Upper lobe of left lung (tissue), 6 donors: ENCODE data around the gene PSME3IP1. TPM values are rescaled to one million over a fixed set of nuclear protein-coding genes. Genes with fewer than 3 reads are reported as not detected.

ENCODE experiments used
- ATAC-seq, 2 donors: fragments of 200-7000 bp; cut with Tn5 transposase; one replicate each; pipeline ENCODE4 v1.9.1; 2022; ENCODE audit warnings: mild to moderate bottlenecking in 2 of 2, moderate library complexity in 2 of 2; ENCODE audit not compliant: low FRiP score in 2 of 2
- DNase-seq, 2 donors: peaks; one replicate each; pipeline ENCODE4 v3.0.0-alpha.2; 2019 to 2020
- H3K27ac ChIP-seq, 4 donors: fragments of 200-600 bp; sonication (generic); one replicate each; pipeline ENCODE4 v1.5.1; 2016 to 2019
- H3K27me3 ChIP-seq, 4 donors: fragments of 200-600 bp; sonication (generic); one replicate each; pipeline ENCODE4 v1.5.1; 2017 to 2019
- H3K36me3 ChIP-seq, 4 donors: fragments of 200-600 bp; sonication (generic); one replicate each; pipeline ENCODE4 v1.5.1; 2016 to 2019
- H3K4me1 ChIP-seq, 4 donors: fragments of 200-600 bp; sonication (generic); one replicate each; pipeline ENCODE4 v1.5.1; 2018 to 2019
- H3K4me3 ChIP-seq, 4 donors: fragments of 200-600 bp; sonication (generic); one replicate each; pipeline ENCODE4 v1.5.1; 2017 to 2019; ENCODE audit warnings: mild to moderate bottlenecking in 2 of 4, moderate library complexity in 1 of 4
- H3K9me3 ChIP-seq, 4 donors: fragments of 200-600 bp; sonication (generic); one replicate each; pipeline ENCODE4 v1.5.1; 2018 to 2019
- EP300 ChIP-seq, 4 donors: sonication (generic); formaldehyde crosslinking; IDR thresholded peaks; one replicate each; pipeline ENCODE4 v1.5.1; 2017; ENCODE audit warnings: antibody characterized with exemption in 4 of 4, control low read depth in 2 of 4
- POLR2A ChIP-seq, 4 donors: fragments of 450-650 bp; IDR thresholded peaks; one replicate each; pipeline ENCODE4 v1.5.1; 2016 to 2017; ENCODE audit warnings: antibody characterized with exemption in 4 of 4, mild to moderate bottlenecking in 2 of 4
- POLR2AphosphoS5 ChIP-seq, 2 donors: sonication (generic); formaldehyde crosslinking; IDR thresholded peaks; one replicate each; pipeline ENCODE4 v1.5.1; 2017; ENCODE audit warnings: antibody characterized with exemption in 2 of 2
- WGBS, 2 donors: methylation state at CpG; one replicate each; pipeline ENCODE4 v1.1.5; 2017 to 2018; 5-methylcytosine and 5-hydroxymethylcytosine counted together
- total RNA-seq, 6 donors: library from RNA; depleted of rRNA in 4 of 6; stranded (reverse); fragments of >200 nt in 4 of 6; gene quantifications; one replicate each; pipeline versions ENCODE4 v1.1.0 to v1.2.1, GENCODE V29; 2016 to 2021
- TF ChIP-seq, protein P1 (sequence below), 6 experiments: fragments of 450-650 bp in 4 of 6; fragments of 200-600 bp in 2 of 6; sonication (generic) in 2 of 6; IDR thresholded peaks; one replicate each; pipeline ENCODE4 v1.5.1; 2016 to 2019; ENCODE audit warnings: antibody characterized with exemption in 6 of 6
- donor health status: DM: no; HTN: no; CAD: no; lungs with moderate emphysema.
- donor health status: DM: no; HTN: yes; CAD: no; lungs with severe emphysema.

The PSME3IP1 gene
- total RNA-seq, 6 donors from 2014 or later: 49.9 to 113 (median 75.2) TPM

DNA sequence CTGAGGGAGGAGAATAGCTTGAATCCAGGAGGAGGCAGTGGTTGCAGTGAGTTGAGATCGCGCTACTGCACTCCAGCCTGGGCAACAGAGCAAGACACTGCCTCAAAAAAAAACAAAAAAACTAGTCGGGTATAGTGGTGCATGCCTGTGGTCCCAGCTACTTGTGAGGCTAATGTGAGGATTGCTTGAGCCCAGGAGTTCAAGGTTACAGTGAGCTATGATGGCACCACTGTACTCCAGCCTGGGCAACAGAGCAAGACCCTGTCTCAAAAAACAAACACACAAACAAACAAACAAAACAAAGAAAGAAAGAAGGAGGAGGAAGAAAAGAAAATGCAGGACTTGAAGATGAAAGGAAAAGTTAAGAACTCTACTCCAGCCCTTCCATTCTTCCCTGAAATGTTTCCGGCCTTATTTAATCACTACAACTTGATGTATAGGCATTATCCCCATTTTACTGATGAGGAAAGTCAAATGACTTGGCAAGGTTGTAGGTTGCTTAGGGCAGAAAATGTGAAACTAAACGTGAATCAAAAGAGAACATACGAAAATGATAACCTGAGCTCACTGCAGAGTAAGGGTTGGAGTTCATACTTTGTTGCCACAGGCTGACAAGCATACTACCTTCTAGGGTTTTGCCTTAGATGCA is 30.0 kb downstream of the PSME3IP1 start:
- Histone ChIP-seq H3K4me3 (no peak overlapping the region), H3K4me1 (peaks cover 4 to 17% (median 8%) of the 10 kb centered on the region in 4 donors), H3K9me3 (no peaks in the 10 kb centered on the region), H3K27ac (peak overlapping the region in 1 of 4 donors; percentile 42), H3K27me3 (no peaks in the 10 kb centered on the region), H3K36me3 (peaks cover 6 to 74% (median 32%) of the 10 kb centered on the region in 4 donors)
- TF ChIP-seq, protein P1, sequence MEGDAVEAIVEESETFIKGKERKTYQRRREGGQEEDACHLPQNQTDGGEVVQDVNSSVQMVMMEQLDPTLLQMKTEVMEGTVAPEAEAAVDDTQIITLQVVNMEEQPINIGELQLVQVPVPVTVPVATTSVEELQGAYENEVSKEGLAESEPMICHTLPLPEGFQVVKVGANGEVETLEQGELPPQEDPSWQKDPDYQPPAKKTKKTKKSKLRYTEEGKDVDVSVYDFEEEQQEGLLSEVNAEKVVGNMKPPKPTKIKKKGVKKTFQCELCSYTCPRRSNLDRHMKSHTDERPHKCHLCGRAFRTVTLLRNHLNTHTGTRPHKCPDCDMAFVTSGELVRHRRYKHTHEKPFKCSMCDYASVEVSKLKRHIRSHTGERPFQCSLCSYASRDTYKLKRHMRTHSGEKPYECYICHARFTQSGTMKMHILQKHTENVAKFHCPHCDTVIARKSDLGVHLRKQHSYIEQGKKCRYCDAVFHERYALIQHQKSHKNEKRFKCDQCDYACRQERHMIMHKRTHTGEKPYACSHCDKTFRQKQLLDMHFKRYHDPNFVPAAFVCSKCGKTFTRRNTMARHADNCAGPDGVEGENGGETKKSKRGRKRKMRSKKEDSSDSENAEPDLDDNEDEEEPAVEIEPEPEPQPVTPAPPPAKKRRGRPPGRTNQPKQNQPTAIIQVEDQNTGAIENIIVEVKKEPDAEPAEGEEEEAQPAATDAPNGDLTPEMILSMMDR (IDR thresholded peaks at IDR 0.05): no peak
- TF ChIP-seq POLR2AphosphoS5 (IDR thresholded peaks at IDR 0.05): no peak
- no peak for TF ChIP-seq POLR2A (IDR thresholded peaks at IDR 0.05)
- TF ChIP-seq EP300 (IDR thresholded peaks at IDR 0.05): no peak
- no peak for ATAC-seq
- no peak for DNase-seq
- 77 to 80% methylated on average over 6 of the region's 6 CpGs for WGBS, 2 donors

- H3K4me1 ChIP-seq: peaks cover 3 to 34% (median 11%) of the 10 kb centered on the region in 4 donors
- H3K9me3 ChIP-seq: no peaks in the 10 kb centered on the region
- peaks cover 6 to 76% (median 31%) of the 10 kb centered on the region in 4 donors for H3K36me3 ChIP-seq
- ATAC-seq (no peak), DNase-seq (no peak)
- H3K4me3 ChIP-seq: no peak overlapping the region
- 86 to 88% methylated on average over 6 of the region's 6 CpGs for WGBS, 2 donors
- no peak overlapping the region for H3K27ac ChIP-seq
- H3K27me3 ChIP-seq: no peaks in the 10 kb centered on the region
- TF ChIP-seq POLR2A (IDR thresholded peaks at IDR 0.05): no peak
- TF ChIP-seq POLR2AphosphoS5 (IDR thresholded peaks at IDR 0.05): no peak
- TF ChIP-seq, protein P1 (IDR thresholded peaks at IDR 0.05): no peak
- TF ChIP-seq EP300 (IDR thresholded peaks at IDR 0.05): no peak
Measured at GRCh38 chr16:57153841-57154240, 32.0 kb downstream of the PSME3IP1 start.

DNA sequence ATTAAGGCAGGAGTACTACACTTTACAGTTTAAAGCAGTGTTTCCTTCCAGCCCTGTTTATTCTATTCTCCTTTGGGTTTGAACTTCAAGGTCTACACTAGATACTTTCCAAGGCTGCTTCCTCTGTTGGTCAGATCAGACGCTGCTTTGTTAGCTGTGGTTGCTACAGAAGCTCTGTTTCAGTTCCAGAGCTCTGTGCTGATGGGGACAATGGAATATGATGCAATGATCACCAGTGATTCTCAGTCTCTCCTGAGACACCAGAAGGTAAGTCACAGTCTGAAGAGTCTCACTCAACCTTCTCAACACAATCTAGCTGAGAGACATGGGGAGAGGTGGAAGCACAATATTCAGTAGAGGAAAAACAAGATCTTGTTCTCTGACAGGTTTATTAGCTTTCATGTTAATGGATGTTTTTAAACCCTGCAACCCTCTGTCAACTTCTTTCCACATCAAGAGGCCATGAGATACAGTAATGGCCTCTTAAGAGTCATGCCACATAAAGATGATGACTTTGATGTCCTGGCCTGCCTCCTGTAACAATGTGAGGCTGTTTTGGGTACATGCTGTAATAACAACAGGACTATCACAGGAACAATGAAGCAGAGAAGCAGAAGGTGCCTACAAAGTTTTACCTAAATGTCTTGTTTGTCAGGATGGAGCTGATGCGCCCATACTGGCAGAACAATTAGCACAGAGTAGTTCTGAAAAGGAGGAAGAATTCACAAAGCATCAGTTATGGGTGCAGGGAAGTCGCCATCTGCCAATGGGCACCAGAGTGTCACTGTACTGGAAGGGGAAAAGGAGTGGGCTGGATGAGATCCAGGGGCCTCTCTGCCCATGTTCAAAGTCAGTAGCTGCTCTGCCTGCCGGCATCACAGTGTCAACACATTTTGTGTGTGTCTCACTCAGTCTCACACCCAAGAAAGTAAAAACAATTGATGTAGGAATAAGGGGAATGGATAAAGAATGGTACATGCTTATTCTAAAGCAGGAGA is 33.4 kb downstream of the PSME3IP1 start:
- Histone ChIP-seq H3K4me3 (no peak overlapping the region), H3K36me3 (peaks cover 6 to 61% (median 23%) of the 10 kb centered on the region in 4 donors)

GRCh38 chr16:57151369-57151768 is 34.5 kb downstream of the PSME3IP1 start:
- ATAC-seq (no peak), DNase-seq (no peak)
- Histone ChIP-seq H3K4me3 (no peak overlapping the region), H3K27me3 (no peaks in the 10 kb centered on the region), H3K9me3 (no peaks in the 10 kb centered on the region), H3K27ac (peak overlapping the region in 2 of 4 donors; percentile 6 to 62), H3K36me3 (peaks cover 6 to 57% (median 22%) of the 10 kb centered on the region in 4 donors), H3K4me1 (peaks cover 23 to 58% (median 30%) of the 10 kb centered on the region in 4 donors)
- TF ChIP-seq, protein P1 (IDR thresholded peaks at IDR 0.05): no peak
- TF ChIP-seq EP300 (IDR thresholded peaks at IDR 0.05) (no peak), POLR2A (IDR thresholded peaks at IDR 0.05) (no peak), POLR2AphosphoS5 (IDR thresholded peaks at IDR 0.05) (no peak)
- 69 to 77% methylated on average over 2 of the region's 2 CpGs for WGBS, 2 donors

More for the DNA sequence above, 33.4 kb downstream of the PSME3IP1 start:
- Histone ChIP-seq H3K4me1 (peaks cover 13 to 47% (median 20%) of the 10 kb centered on the region in 4 donors), H3K27ac (peak overlapping the region in 2 of 4 donors; percentile 6 to 62), H3K9me3 (no peaks in the 10 kb centered on the region), H3K27me3 (no peaks in the 10 kb centered on the region)
- DNase-seq: no peak
- TF ChIP-seq EP300 (IDR thresholded peaks at IDR 0.05) (no peak), POLR2AphosphoS5 (IDR thresholded peaks at IDR 0.05) (no peak), POLR2A (IDR thresholded peaks at IDR 0.05) (no peak)
- TF ChIP-seq, protein P1 (IDR thresholded peaks at IDR 0.05): no peak
- WGBS, 2 donors: 66 to 75% methylated on average over 4 of the region's 4 CpGs
- no peak for ATAC-seq
